IMR-90 (cell line): Measurements from ENCODE around the gene CD300C.

Experiments
- BHLHE40 ChIP-seq: fragments of 150-350 bp; IDR thresholded peaks from 2 replicates; pipeline ENCODE4 v1.6.1; 2016; ENCODE audit warnings: mild to moderate bottlenecking, low read depth, low read length
- CEBPB ChIP-seq: IDR thresholded peaks from 2 replicates; pipeline ENCODE4 v1.6.1; 2012; ENCODE audit warnings: low read depth, low read length, improper control_type of control experiment
- CHD1 ChIP-seq: IDR thresholded peaks from 2 replicates; pipeline ENCODE4 v1.6.1; 2012; ENCODE audit warnings: low read depth, low read length, improper control_type of control experiment
- CTCF ChIP-seq: conservative IDR thresholded peaks from 2 replicates; pipeline ENCODE4 v1.5.1; 2012; ENCODE audit warnings: mild to moderate bottlenecking, low read depth, low read length, improper control_type of control experiment
- FOS ChIP-seq: fragments of 150-350 bp; IDR thresholded peaks from 2 replicates; pipeline ENCODE4 v1.6.1; 2016; ENCODE audit warnings: low read depth, low read length
- MAFK ChIP-seq: IDR thresholded peaks from 2 replicates; pipeline ENCODE4 v1.6.1; 2012; ENCODE audit warnings: low read depth, low read length, improper control_type of control experiment
- MXI1 ChIP-seq: IDR thresholded peaks from 2 replicates; pipeline ENCODE4 v1.6.1; 2012; ENCODE audit warnings: low read depth, mild to moderate bottlenecking, low read length, moderate library complexity, borderline replicate concordance
- NFE2L2 ChIP-seq: fragments of 150-350 bp; IDR thresholded peaks from 2 replicates; pipeline ENCODE4 v1.6.1; 2016; ENCODE audit warnings: low read depth, mild to moderate bottlenecking, low read length
- POLR2A ChIP-seq: IDR thresholded peaks from 2 replicates; pipeline ENCODE4 v1.6.1; 2012; ENCODE audit warnings: mild to moderate bottlenecking, low read depth, low read length
- RAD21 ChIP-seq: IDR thresholded peaks from 2 replicates; pipeline ENCODE4 v1.6.1; 2012; ENCODE audit warnings: low read length, improper control_type of control experiment
- RCOR1 ChIP-seq: IDR thresholded peaks from 2 replicates; pipeline ENCODE4 v1.6.1; 2012; ENCODE audit warnings: mild to moderate bottlenecking, low read length, improper control_type of control experiment; ENCODE audit not compliant: insufficient replicate concordance
- RFX5 ChIP-seq: IDR thresholded peaks from 2 replicates; pipeline ENCODE4 v1.8.0; 2012; ENCODE audit warnings: low read depth, mild to moderate bottlenecking, low read length, moderate library complexity

- TF ChIP-seq POLR2A (no peak), FOS (no peak), CTCF (no peak), CEBPB (no peak), CHD1 (no peak), BHLHE40 (no peak), RFX5 (no peak), MXI1 (no peak), RCOR1 (no peak), NFE2L2 (no peak), RAD21 (no peak), MAFK (no peak)
Measured at GRCh38 chr17:74549343-74549742, 3.4 kb upstream of the CD300C start.
